Endothelial cell of umbilical vein (primary cell): ENCODE measurements around the gene DUOX2. TPM values are rescaled to one million over a fixed set of nuclear protein-coding genes. Genes with fewer than 3 reads are reported as not detected.

Experiments
- BruUV-seq: library from RNA; stranded (reverse); fragments of 400-500 nt; replicated peaks from 2 replicates; lab custom pipeline; 2021; lab: Mats Ljungman, UMichigan
- CTCF ChIA-PET: fragments of 300-600, 350-600 bp; sonication (Branson Sonifier 250); formaldehyde crosslinking; loops from one replicate; lab custom pipeline; 2021; ENCODE audit warnings: antibody characterized with exemption, inconsistent platforms; lab: Charles Lee
- POLR2A ChIA-PET: fragments of 300-600, 350-600 bp; sonication (Branson Sonifier 250); formaldehyde crosslinking; loops from one replicate; lab custom pipeline; 2021; ENCODE audit warnings: antibody characterized with exemption, inconsistent platforms; lab: Charles Lee
- DNase-seq: peaks from one replicate; pipeline ENCODE4 v3.0.0-alpha.2; 2011; ENCODE audit warnings: low read depth, low spot score
- FAIRE-seq: peaks from 2 replicates; lab custom pipeline; 2011; peaks lifted over from hg19 to GRCh38; lab: Jason Lieb, UNC
- H2AFZ ChIP-seq: 2 replicates; pipeline ENCODE4 v1.6.0; 2012; ENCODE audit warnings: low read depth, low read length, control low read depth, inconsistent platforms
- H3K27ac ChIP-seq: 2 replicates; pipeline ENCODE4 v1.5.1; 2011; ENCODE audit warnings: low read depth, mild to moderate bottlenecking, control low read depth, low read length, moderate library complexity; ENCODE audit not compliant: insufficient read depth
- H3K27me3 ChIP-seq, 2 experiments: 2 replicates each; pipeline versions ENCODE4 v1.6.0 to v1.6.1; 2011; ENCODE audit warnings: low read length in 2 of 2, mixed read lengths in 1 of 2; ENCODE audit not compliant: control insufficient read depth in 2 of 2, insufficient read depth in 2 of 2
- H3K36me3 ChIP-seq, 2 experiments: 2 replicates in 1 of 2; 3 replicates in 1 of 2; pipeline ENCODE4 v1.5.1; 2011; ENCODE audit warnings: low read length in 2 of 2, mild to moderate bottlenecking in 1 of 2, moderate library complexity in 1 of 2; ENCODE audit not compliant: control insufficient read depth in 2 of 2, insufficient read depth in 2 of 2; ENCODE audit errors: extremely low read depth in 1 of 2
- H3K4me1 ChIP-seq: 3 replicates; pipeline ENCODE4 v1.5.1; 2011; ENCODE audit warnings: mild to moderate bottlenecking, low read length; ENCODE audit not compliant: control insufficient read depth, insufficient read depth; ENCODE audit errors: extremely low read depth
- H3K4me2 ChIP-seq: 2 replicates; pipeline ENCODE4 v1.6.1; 2011; ENCODE audit warnings: low read length, control low read depth, mixed read lengths; ENCODE audit not compliant: insufficient read depth
- H3K4me3 ChIP-seq, 3 experiments: fragments of 200-600 bp in 1 of 3; sonication (generic), shearing (Covaris generic) in 1 of 3; replicated peaks in 1 of 3; 2 replicates each; pipeline ENCODE4 v1.5.1; 2011 to 2016; ENCODE audit warnings: control low read depth in 3 of 3, low read length in 3 of 3, mild to moderate bottlenecking in 2 of 3, inconsistent platforms in 1 of 3, low read depth in 1 of 3, moderate library complexity in 1 of 3; ENCODE audit not compliant: insufficient read depth in 1 of 3
- H3K79me2 ChIP-seq: 2 replicates; pipeline ENCODE4 v1.6.0; 2012; ENCODE audit warnings: low read length, inconsistent platforms; ENCODE audit not compliant: control insufficient read depth, insufficient read depth
- H3K9ac ChIP-seq: replicated peaks from 2 replicates; pipeline ENCODE3; 2011; ENCODE audit warnings: low read length, control low read depth; ENCODE audit not compliant: insufficient read depth; ENCODE audit errors: extremely low read depth
- H3K9me1 ChIP-seq: replicated peaks from 3 replicates; pipeline ENCODE4 v1.6.0; 2011; ENCODE audit warnings: mild to moderate bottlenecking, low read length; ENCODE audit not compliant: control insufficient read depth, insufficient read depth; ENCODE audit errors: extremely low read depth
- H3K9me3 ChIP-seq: replicated peaks from 2 replicates; pipeline ENCODE4 v1.5.1; 2012; ENCODE audit warnings: low read length, inconsistent platforms; ENCODE audit not compliant: control insufficient read depth, insufficient read depth
- H4K20me1 ChIP-seq: replicated peaks from 2 replicates; pipeline ENCODE3; 2011; ENCODE audit warnings: mild to moderate bottlenecking, low read length; ENCODE audit not compliant: control insufficient read depth, insufficient read depth; ENCODE audit errors: extremely low read depth
- CTCF ChIP-seq, 2 donors: IDR thresholded peaks; 1 replicate in 1 of 2; 2 replicates in 1 of 2; pipeline ENCODE4 v1.5.1; 2011; ENCODE audit warnings: low read length in 2 of 2, mild to moderate bottlenecking in 2 of 2, moderate library complexity in 2 of 2, control low read depth in 1 of 2, inconsistent platforms in 1 of 2, low read depth in 1 of 2; ENCODE audit not compliant: insufficient read depth in 1 of 2; ENCODE audit errors: extremely low read depth in 1 of 2
- FOS ChIP-seq: IDR thresholded peaks from 2 replicates; pipeline ENCODE4 v1.6.1; 2011; ENCODE audit warnings: mild to moderate bottlenecking, low read length, moderate library complexity, borderline replicate concordance; ENCODE audit not compliant: insufficient read depth
- GATA2 ChIP-seq: IDR thresholded peaks from 2 replicates; pipeline ENCODE4 v1.7.0; 2011; ENCODE audit warnings: low read depth, mild to moderate bottlenecking, moderate library complexity, mixed read lengths, low read length; ENCODE audit not compliant: insufficient read length, insufficient read depth
- JUN ChIP-seq: IDR thresholded peaks from 2 replicates; pipeline ENCODE4 v1.6.1; 2011; ENCODE audit warnings: borderline replicate concordance, low read depth; ENCODE audit not compliant: insufficient read length, insufficient read depth
- MAX ChIP-seq: IDR thresholded peaks from 2 replicates; pipeline ENCODE4 v1.6.1; 2011; ENCODE audit not compliant: insufficient read depth, insufficient read length
- MYC ChIP-seq: IDR thresholded peaks from one replicate; pipeline ENCODE4 v1.6.1; 2011; ENCODE audit warnings: mild to moderate bottlenecking, low read depth, low read length
- POLR2A ChIP-seq: IDR thresholded peaks from 2 replicates; pipeline ENCODE4 v1.6.1; 2012; ENCODE audit warnings: low read depth, mild to moderate bottlenecking, control low read depth, low read length
- dilution Hi-C: fragments of 300-500 bp; cut with MboI; formaldehyde crosslinking; loops from one replicate; pipeline ENCODE4 v1.15.0; 2019; ENCODE audit warnings: low sequenced_read_pairs; ENCODE audit not compliant: extremely low pct_ligation_motif_present
- intact Hi-C: fragments of 100-400 bp; cut with micrococcal nuclease; formaldehyde crosslinking; loops from one replicate; pipeline ENCODE4 v1.10.0; 2022
- polyA plus RNA-seq, 4 experiments: library from polyadenylated mRNA; depleted of rRNA in 3 of 4; stranded (reverse) in 3 of 4; unstranded in 1 of 4; fragments of >200 nt; gene quantifications; 2 replicates each; pipeline versions ENCODE4 v1.2.1 to v1.2.3, GENCODE V29; 2011 to 2012; ENCODE audit warnings: missing spikeins in 1 of 4
- total RNA-seq: library from RNA; stranded (reverse); gene quantifications from 2 replicates; pipeline ENCODE4 v1.2.3, GENCODE V29; 2021

The DUOX2 gene
- total and polyA plus RNA-seq, 2 donors (not counting 3 experiments of a cell fraction or from before 2014, with no cell fraction given): 0.01 TPM; not detected in 1

- Histone ChIP-seq H3K9me3 (no peaks in the 10 kb centered on the region), H3K4me2 (no peak overlapping the region), H3K4me3 (no peak overlapping the region), H3K27me3 (no peaks in the 10 kb centered on the region), H2AFZ (no peak overlapping the region), H3K4me1 (no peaks in the 10 kb centered on the region), H3K79me2 (no peaks in the 10 kb centered on the region), H3K27ac (no peak overlapping the region), H3K9me1 (no peaks in the 10 kb centered on the region), H3K9ac (no peak overlapping the region), H3K36me3 (no peaks in the 10 kb centered on the region), H4K20me1 (no peaks in the 10 kb centered on the region)
- TF ChIP-seq POLR2A (no peak), JUN (no peak), FOS (no peak), MYC (no peak), CTCF (IDR thresholded peaks at IDR 0.05; ENCODE audit: extremely low read depth in 1 of 2, insufficient read depth in 1 of 2, low read depth in 1 of 2, low read length in 2 of 2) (no peak), GATA2 (no peak)
- CTCF ChIA-PET: interaction anchor here (3.6 kb wide), 1 partner anchor 26 kb away, joined by 9 read pairs; no protein-coding TSS in a partner anchor
- dilution Hi-C loops (no loop called here), intact Hi-C loops (no loop called here)
- DNase-seq: no peak
- FAIRE-seq: no peak
- POLR2A ChIA-PET: no interaction called here
- no TSS peak for BruUV-seq
Measured at GRCh38 chr15:45143946-45144345, 30.0 kb upstream of the DUOX2 start.

GRCh38 chr15:45143056-45143455 lies 29.1 kb upstream of the DUOX2 start:
- CTCF ChIA-PET: interaction anchor here (3.6 kb wide), 1 partner anchor 25 kb away, joined by 9 read pairs; no protein-coding TSS in a partner anchor

More at GRCh38 chr15:45143056-45143455, 29.1 kb upstream of the DUOX2 start:
- TF ChIP-seq MYC (no peak), MAX (no peak)
- H3K27ac ChIP-seq: no peak overlapping the region
- no peak overlapping the region for H3K9ac ChIP-seq
- no peak overlapping the region for H3K4me3 ChIP-seq
- no peaks in the 10 kb centered on the region for H3K27me3 ChIP-seq
- POLR2A ChIA-PET: no interaction called here
- no peak overlapping the region for H2AFZ ChIP-seq
- intact Hi-C loops (no loop called here), dilution Hi-C loops (no loop called here)
- no peaks in the 10 kb centered on the region for H3K9me3 ChIP-seq
- no TSS peak for BruUV-seq
- H3K4me2 ChIP-seq: no peak overlapping the region
- H3K36me3 ChIP-seq: no peaks in the 10 kb centered on the region
- FAIRE-seq: no peak
- H3K9me1 ChIP-seq: no peaks in the 10 kb centered on the region
- no peaks in the 10 kb centered on the region for H4K20me1 ChIP-seq
- DNase-seq: no peak
- no peaks in the 10 kb centered on the region for H3K79me2 ChIP-seq
- no peaks in the 10 kb centered on the region for H3K4me1 ChIP-seq
